Activated CD4-positive, alpha-beta T cell treated with anti-CD3 and anti-CD28 coated beads, Interleukin-2, amount 10 ng/mL, durations not matched to agents 7 days and 5 days (primary cell): ENCODE results near the gene SHISA9. TPM values are rescaled to one million over a fixed set of nuclear protein-coding genes. Genes with fewer than 3 reads are reported as not detected.

Experiments used
- CTCF ChIA-PET: fragments of 350-600 bp; sonication (Branson Sonifier 250); formaldehyde crosslinking; loops from one replicate; lab custom pipeline; 2021; ENCODE audit warnings: antibody characterized with exemption; lab: Charles Lee
- POLR2A ChIA-PET: fragments of 350-600 bp; sonication (Branson Sonifier 250); formaldehyde crosslinking; loops from one replicate; lab custom pipeline; 2021; ENCODE audit warnings: antibody characterized with exemption; lab: Charles Lee
- DNase-seq: peaks from one replicate; pipeline ENCODE4 v3.0.0-alpha.2; 2020
- H3K27ac Mint-ChIP-seq: one replicate; pipeline ENCODE4 v1.8.0; 2021; ENCODE audit warnings: mild to moderate bottlenecking, moderate library complexity, mixed read lengths
- H3K27me3 Mint-ChIP-seq: one replicate; pipeline ENCODE4 v1.8.0; 2021; ENCODE audit warnings: mixed read lengths
- H3K36me3 Mint-ChIP-seq: one replicate; pipeline ENCODE4 v1.8.0; 2021; ENCODE audit warnings: low read depth, mixed read lengths
- H3K4me1 Mint-ChIP-seq: one replicate; pipeline ENCODE4 v1.8.0; 2021; ENCODE audit warnings: mixed read lengths
- H3K4me3 Mint-ChIP-seq: one replicate; pipeline ENCODE4 v1.8.0; 2021; ENCODE audit warnings: mild to moderate bottlenecking, moderate library complexity, mixed read lengths
- H3K9me3 Mint-ChIP-seq: one replicate; pipeline ENCODE4 v1.8.0; 2021; ENCODE audit warnings: mixed read lengths
- total RNA-seq, 2 experiments: library from RNA; stranded (reverse); gene quantifications; one replicate each; pipeline ENCODE4 v1.2.3, GENCODE V29; 2021

The SHISA9 gene
- total RNA-seq, 2 experiments from 2014 or later, result 0.04 TPM; not detected in 1

DNA sequence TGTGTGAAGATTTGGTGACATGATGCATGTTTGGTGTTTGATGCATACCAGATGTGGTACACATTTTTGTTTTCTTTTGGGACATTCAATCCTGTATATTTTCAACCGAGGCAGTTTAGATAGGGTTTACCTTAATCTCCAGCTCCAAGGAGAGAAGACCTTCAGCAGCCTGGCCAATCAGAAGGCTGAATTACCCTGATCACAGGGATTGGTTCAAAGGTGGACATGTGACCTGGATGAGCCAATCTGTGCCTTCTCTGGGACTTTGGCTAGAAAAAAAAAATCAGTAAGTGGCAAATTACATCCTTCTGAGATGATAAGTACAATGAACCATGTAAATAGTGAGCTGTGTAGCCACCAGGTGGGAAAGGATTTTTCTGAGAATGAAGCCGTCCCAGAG is 205.1 kb downstream of the SHISA9 start:
- no peaks in the 10 kb centered on the region for H3K4me1 Mint-ChIP-seq
- no peak overlapping the region for H3K27ac Mint-ChIP-seq
- no peak overlapping the region for H3K4me3 Mint-ChIP-seq
- peaks cover 6% of the 10 kb centered on the region for H3K9me3 Mint-ChIP-seq
- no peaks in the 10 kb centered on the region for H3K36me3 Mint-ChIP-seq
- H3K27me3 Mint-ChIP-seq, result no peaks in the 10 kb centered on the region
- ChIA-PET CTCF (interaction anchor here (0.6 kb wide), 1 partner anchor 382 kb away, joined by 3 read pairs; no protein-coding TSS in a partner anchor), POLR2A (no interaction called here)
- DNase-seq, result no peak

- Mint-ChIP-seq H3K4me1 (no peaks in the 10 kb centered on the region), H3K4me3 (no peak overlapping the region), H3K36me3 (no peaks in the 10 kb centered on the region), H3K27me3 (no peaks in the 10 kb centered on the region), H3K27ac (no peak overlapping the region), H3K9me3 (peaks cover 6% of the 10 kb centered on the region)
- no peak for DNase-seq
- POLR2A ChIA-PET, result no interaction called here
- CTCF ChIA-PET, result no interaction called here
Measured at GRCh38 chr16:13108126-13108525, 206.7 kb downstream of the SHISA9 start.

- H3K9me3 Mint-ChIP-seq, result peaks cover 6% of the 10 kb centered on the region
- no peak overlapping the region for H3K27ac Mint-ChIP-seq
- H3K4me3 Mint-ChIP-seq, result no peak overlapping the region
- POLR2A ChIA-PET, result no interaction called here
- no peaks in the 10 kb centered on the region for H3K4me1 Mint-ChIP-seq
- no peaks in the 10 kb centered on the region for H3K27me3 Mint-ChIP-seq
- CTCF ChIA-PET, result no interaction called here
- no peak for DNase-seq
- no peaks in the 10 kb centered on the region for H3K36me3 Mint-ChIP-seq
Measured at GRCh38 chr16:13109171-13109570, 207.8 kb downstream of the SHISA9 start.

DNA sequence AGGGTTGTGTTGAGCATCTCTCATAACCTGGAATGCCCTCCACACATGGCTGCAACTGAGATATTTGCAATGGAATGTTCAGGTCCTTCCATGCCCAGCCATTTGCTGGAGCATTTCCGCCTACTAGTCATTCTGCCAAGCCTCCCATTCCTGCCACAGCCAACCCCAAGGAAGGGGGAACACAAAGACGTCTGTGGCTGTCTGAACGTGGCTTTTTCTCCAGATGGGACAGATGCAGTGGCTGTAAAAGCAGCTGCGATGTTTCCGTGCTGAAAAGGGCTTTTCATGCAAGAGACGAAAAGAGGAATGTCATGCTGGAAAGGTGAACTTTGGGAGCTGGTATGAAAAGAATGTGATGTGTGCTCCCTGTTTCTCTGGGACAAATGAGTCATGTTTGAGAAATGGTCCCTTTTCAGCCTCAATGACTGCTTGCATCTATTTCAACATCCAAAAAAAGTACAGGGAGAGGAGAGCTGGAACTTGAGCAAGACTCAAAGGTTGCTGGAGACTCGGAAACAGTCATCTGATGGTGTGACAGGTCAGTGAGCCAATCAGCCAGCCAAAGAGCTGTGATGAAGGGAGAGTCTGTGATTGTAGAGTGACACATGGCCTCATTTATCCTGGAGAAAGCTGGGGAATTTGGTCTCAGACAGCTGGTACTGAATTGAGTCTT is 208.9 kb downstream of the SHISA9 start:
- Mint-ChIP-seq H3K36me3 (no peaks in the 10 kb centered on the region), H3K4me3 (no peak overlapping the region), H3K27me3 (no peaks in the 10 kb centered on the region), H3K9me3 (peaks cover 6% of the 10 kb centered on the region), H3K27ac (no peak overlapping the region), H3K4me1 (no peaks in the 10 kb centered on the region)
- DNase-seq, result no peak
- CTCF ChIA-PET, result no interaction called here
- POLR2A ChIA-PET, result no interaction called here

- POLR2A ChIA-PET, result no interaction called here
- H3K9me3 Mint-ChIP-seq, result peaks cover 3% of the 10 kb centered on the region
- H3K36me3 Mint-ChIP-seq, result no peaks in the 10 kb centered on the region
- no peaks in the 10 kb centered on the region for H3K27me3 Mint-ChIP-seq
- H3K27ac Mint-ChIP-seq, result no peak overlapping the region
- no peak overlapping the region for H3K4me3 Mint-ChIP-seq
- CTCF ChIA-PET, result no interaction called here
- DNase-seq, result no peak
- no peaks in the 10 kb centered on the region for H3K4me1 Mint-ChIP-seq
Measured at GRCh38 chr16:13111747-13112146, 210.3 kb downstream of the SHISA9 start.

DNA sequence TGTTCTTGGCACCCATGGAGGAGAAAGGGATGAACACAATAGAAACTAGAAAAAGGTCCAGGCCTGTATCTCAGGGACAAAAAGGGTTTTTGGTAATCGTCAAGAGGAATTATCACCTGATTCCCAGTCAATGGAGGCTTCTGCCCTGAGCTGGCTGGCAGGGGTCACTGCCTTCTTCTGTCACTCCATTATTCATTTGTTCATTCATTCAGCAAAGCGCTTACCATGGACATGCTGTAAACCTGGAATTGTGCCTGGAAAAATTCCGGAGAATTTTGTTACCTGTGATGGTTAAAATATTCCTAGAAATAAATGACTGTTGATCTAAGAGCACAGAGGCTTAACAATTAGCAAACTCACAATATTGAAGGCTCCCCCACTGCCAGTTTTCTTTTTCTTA is 212.3 kb downstream of the SHISA9 start:
- no peak for DNase-seq
- no peaks in the 10 kb centered on the region for H3K4me1 Mint-ChIP-seq
- H3K36me3 Mint-ChIP-seq, result no peaks in the 10 kb centered on the region
- no peak overlapping the region for H3K4me3 Mint-ChIP-seq
- no peaks in the 10 kb centered on the region for H3K9me3 Mint-ChIP-seq
- H3K27me3 Mint-ChIP-seq, result no peaks in the 10 kb centered on the region
- ChIA-PET CTCF (no interaction called here), POLR2A (no interaction called here)
- no peak overlapping the region for H3K27ac Mint-ChIP-seq

- POLR2A ChIA-PET, result no interaction called here
- CTCF ChIA-PET, result interaction anchor here (0.6 kb wide), 1 partner anchor 22 kb away, joined by 3 read pairs; no protein-coding TSS in a partner anchor
Measured at GRCh38 chr16:13118091-13118490, 216.7 kb downstream of the SHISA9 start.

GRCh38 chr16:13120091-13120490 is 218.7 kb downstream of the SHISA9 start:
- Mint-ChIP-seq H3K4me3 (no peak overlapping the region), H3K36me3 (no peaks in the 10 kb centered on the region), H3K4me1 (no peaks in the 10 kb centered on the region), H3K27me3 (no peaks in the 10 kb centered on the region), H3K27ac (no peak overlapping the region), H3K9me3 (no peaks in the 10 kb centered on the region)
- ChIA-PET POLR2A (no interaction called here), CTCF (no interaction called here)
- DNase-seq, result no peak

More at GRCh38 chr16:13118091-13118490, 216.7 kb downstream of the SHISA9 start:
- Mint-ChIP-seq H3K27me3 (no peaks in the 10 kb centered on the region), H3K9me3 (no peaks in the 10 kb centered on the region), H3K4me1 (no peaks in the 10 kb centered on the region), H3K4me3 (no peak overlapping the region), H3K27ac (no peak overlapping the region), H3K36me3 (no peaks in the 10 kb centered on the region)
- DNase-seq, result no peak

DNA sequence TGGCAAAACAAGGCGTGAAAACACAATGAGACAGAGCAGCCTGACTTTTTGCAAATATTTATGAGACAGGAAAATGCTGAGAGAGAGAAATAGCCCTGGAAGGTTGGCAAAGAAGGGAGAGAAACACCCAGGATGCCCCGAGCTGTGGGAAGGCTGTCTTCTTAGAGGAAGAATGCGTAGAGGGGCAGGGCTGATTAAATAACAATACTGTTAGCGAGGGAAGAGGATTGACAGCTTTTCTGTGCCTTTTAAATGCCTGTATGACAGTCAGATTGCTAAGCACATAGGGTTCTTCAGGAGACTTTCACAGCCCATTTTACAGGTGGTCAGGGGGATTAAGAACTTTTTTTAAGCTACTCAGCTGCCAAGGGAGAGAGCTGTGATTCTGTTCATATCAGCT is 219.2 kb downstream of the SHISA9 start:
- DNase-seq, result no peak
- H3K9me3 Mint-ChIP-seq, result no peaks in the 10 kb centered on the region
- no peak overlapping the region for H3K4me3 Mint-ChIP-seq
- H3K27ac Mint-ChIP-seq, result no peak overlapping the region
- ChIA-PET POLR2A (no interaction called here), CTCF (no interaction called here)
- H3K27me3 Mint-ChIP-seq, result no peaks in the 10 kb centered on the region
- H3K4me1 Mint-ChIP-seq, result no peaks in the 10 kb centered on the region
- no peaks in the 10 kb centered on the region for H3K36me3 Mint-ChIP-seq

DNA sequence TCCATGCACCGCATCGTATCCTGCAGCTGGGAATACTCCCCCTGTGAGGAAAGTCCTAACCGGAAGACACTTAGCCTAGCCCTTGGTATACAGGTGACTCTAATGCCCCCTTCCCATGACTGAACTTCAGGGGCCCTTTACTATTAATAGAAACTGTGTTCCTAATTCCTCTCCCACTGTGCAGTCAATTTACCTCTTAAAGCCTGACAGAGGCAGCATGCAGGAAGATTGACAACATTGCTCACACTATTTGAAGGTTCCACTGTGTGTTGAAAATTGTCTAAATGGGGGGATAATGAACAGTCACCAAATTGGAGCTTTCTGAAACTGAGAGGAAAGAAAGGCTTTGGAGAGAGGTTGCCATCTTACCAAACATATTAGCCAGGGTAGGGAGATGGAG is 222.6 kb downstream of the SHISA9 start:
- no peaks in the 10 kb centered on the region for H3K4me1 Mint-ChIP-seq
- no peaks in the 10 kb centered on the region for H3K36me3 Mint-ChIP-seq
- no peak overlapping the region for H3K27ac Mint-ChIP-seq
- ChIA-PET CTCF (no interaction called here), POLR2A (no interaction called here)
- H3K9me3 Mint-ChIP-seq, result no peaks in the 10 kb centered on the region
- H3K4me3 Mint-ChIP-seq, result no peak overlapping the region
- H3K27me3 Mint-ChIP-seq, result no peaks in the 10 kb centered on the region
- no peak for DNase-seq

DNA sequence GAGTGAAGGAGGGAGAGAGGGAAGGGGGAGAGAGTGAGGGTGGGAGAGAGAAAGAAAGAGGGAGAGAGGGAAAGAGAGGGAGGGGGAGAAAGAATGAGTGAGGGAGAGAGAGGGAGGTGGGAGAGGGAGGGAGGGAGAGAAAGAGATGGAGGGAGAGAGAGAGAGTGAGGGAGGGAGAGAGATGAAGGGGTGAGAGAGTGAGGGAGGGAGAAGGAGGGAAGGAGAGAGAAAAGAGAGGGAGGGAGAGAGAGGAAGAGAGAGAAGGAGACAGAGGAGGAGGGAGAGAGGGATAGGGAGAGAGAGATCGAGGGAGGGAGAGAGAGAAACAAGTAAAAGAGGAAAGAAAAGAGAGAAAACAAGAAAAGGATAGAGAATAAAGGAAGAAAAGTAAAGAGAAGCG is 225.7 kb downstream of the SHISA9 start:
- H3K4me3 Mint-ChIP-seq, result no peak overlapping the region
- H3K4me1 Mint-ChIP-seq, result no peaks in the 10 kb centered on the region
- peaks cover 3% of the 10 kb centered on the region for H3K9me3 Mint-ChIP-seq
- POLR2A ChIA-PET, result no interaction called here
- H3K27ac Mint-ChIP-seq, result no peak overlapping the region
- CTCF ChIA-PET, result interaction anchor here (0.8 kb wide), 1 partner anchor 160 kb away, joined by 3 read pairs; no protein-coding TSS in a partner anchor
- DNase-seq, result no peak
- no peaks in the 10 kb centered on the region for H3K36me3 Mint-ChIP-seq
- H3K27me3 Mint-ChIP-seq, result no peaks in the 10 kb centered on the region

DNA sequence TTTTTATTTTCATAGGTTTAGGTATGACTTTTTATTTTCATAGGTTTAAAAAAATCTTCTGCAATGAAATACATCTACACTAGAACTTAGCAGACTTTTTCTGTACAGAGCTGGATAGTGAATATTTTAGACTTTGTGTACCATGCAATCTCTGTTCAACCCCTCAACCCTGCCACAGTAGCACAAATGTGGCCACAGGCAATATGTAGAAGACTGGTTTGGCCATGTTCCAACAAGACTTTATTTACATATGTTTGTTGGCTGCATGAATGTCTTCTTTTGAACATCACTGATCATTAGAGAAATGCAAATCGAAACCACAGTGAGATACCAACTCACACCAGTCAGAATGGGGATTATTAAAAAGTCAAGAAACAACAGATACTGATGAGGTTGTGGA is 229.2 kb downstream of the SHISA9 start:
- H3K4me1 Mint-ChIP-seq, result no peaks in the 10 kb centered on the region
- DNase-seq, result no peak
- no peaks in the 10 kb centered on the region for H3K36me3 Mint-ChIP-seq
- H3K9me3 Mint-ChIP-seq, result peaks cover 5% of the 10 kb centered on the region
- H3K27me3 Mint-ChIP-seq, result no peaks in the 10 kb centered on the region
- H3K27ac Mint-ChIP-seq, result no peak overlapping the region
- no peak overlapping the region for H3K4me3 Mint-ChIP-seq
- ChIA-PET CTCF (no interaction called here), POLR2A (no interaction called here)

- Mint-ChIP-seq H3K27me3 (no peaks in the 10 kb centered on the region), H3K4me3 (no peak overlapping the region), H3K9me3 (peaks cover 7% of the 10 kb centered on the region), H3K4me1 (no peaks in the 10 kb centered on the region), H3K27ac (no peak overlapping the region), H3K36me3 (no peaks in the 10 kb centered on the region)
- CTCF ChIA-PET, result interaction anchor here (0.5 kb wide), 1 partner anchor 101 kb away, joined by 3 read pairs; no protein-coding TSS in a partner anchor
- POLR2A ChIA-PET, result no interaction called here
- no peak for DNase-seq
Measured at GRCh38 chr16:13134836-13135235, 233.4 kb downstream of the SHISA9 start.

- DNase-seq, result no peak
- H3K27me3 Mint-ChIP-seq, result no peaks in the 10 kb centered on the region
- H3K27ac Mint-ChIP-seq, result no peak overlapping the region
- no peaks in the 10 kb centered on the region for H3K36me3 Mint-ChIP-seq
- no peak overlapping the region for H3K4me3 Mint-ChIP-seq
- H3K4me1 Mint-ChIP-seq, result no peaks in the 10 kb centered on the region
- ChIA-PET CTCF (no interaction called here), POLR2A (no interaction called here)
- H3K9me3 Mint-ChIP-seq, result peaks cover 5% of the 10 kb centered on the region
Measured at GRCh38 chr16:13136901-13137300, 235.5 kb downstream of the SHISA9 start.
